Measurements from ENCODE around the gene AKR7A3.
"Not testable (repeated sequence)": the region's sequence is repeated elsewhere in the genome, so short reads cannot be mapped to it uniquely, and the experiment has no call there.

AKR7A3 gene

GRCh38 chr1:19317126-19317910 is 28.7 kb upstream of the AKR7A3 start:
- no peak for DNase-seq

DNA sequence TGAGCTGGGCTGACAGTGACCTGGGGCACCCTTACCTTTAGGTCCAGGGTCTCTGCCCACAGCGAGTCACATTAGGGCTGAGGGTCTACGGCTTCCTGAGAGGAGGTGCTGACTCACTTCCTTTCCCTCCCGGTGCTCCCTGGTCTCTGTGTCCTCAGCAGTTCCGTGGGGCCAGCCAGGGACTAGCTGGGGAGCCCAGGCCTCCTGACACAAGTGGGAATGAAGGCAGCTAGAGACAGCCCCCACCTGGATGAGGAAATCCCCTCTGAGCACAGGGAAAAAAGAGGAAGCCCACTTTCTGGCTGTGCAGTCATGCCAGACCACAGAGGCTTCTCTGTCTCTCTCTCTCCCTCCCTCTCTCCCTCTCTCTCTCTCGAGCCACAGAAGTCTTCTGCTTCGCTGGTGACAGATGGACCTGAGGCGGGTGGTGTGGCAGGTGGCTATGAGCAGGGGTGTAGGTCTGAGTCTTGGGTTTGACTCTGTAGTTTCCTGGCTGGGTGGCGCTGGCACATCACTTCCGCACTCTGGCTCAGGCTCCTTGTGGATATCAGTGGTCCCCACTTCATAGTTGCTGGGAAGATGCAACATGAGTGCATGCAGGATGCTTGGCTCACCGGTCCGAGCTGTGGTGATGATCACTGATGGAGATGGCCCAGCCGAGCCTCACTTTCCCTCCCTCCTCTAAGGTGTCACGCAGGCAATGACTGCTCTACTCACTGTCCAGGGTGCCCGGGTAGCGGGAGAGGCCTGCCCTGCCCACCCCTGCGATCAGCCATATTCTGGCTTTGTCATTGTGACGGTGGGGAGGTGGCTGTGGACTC is 27.0 kb upstream of the AKR7A3 start:
- DNase-seq = no peak

DNA sequence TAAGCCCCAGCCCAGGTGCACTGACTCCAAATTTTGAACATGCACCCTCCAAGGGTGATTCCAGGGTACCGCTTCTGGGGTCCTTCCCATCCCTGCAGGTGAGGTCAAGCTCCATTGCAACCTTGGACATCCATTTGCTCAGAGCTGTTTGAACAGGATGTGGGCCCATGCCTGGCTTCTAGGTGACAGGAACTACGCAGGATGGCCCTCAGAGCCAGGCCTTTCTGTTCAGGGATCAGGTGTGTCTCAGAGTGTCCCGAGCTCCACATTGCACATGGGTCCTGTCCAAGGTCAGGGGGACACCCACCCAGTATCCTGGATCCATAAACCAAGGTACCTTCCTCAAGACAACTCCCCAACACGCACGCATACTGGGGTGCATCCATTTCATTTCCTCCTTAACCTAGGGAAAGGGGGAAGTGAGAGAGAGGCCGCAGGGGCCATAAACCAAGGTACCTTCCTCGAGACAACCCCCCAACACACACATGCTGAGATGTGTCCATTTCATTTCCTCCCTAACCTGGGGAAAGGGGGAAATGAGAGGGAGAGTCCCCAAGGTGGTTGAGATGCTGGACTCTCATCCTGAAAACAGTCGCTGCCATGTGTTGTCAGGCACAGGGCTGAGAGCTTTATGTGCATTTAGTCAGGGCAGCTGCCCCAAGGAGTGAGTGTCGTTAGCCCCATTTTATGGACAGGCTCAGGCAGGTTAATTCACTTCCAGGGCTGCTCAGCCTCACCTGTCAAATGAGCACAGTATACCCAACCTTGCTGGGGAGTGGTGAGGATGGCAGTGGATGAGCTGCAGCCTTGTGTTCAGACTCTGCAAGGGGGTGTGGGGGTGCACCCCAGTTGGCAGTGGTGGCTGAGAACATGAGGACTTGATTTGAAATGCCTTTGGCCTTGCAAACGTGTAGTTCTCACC is 25.7 kb upstream of the AKR7A3 start:
- DNase-seq = no peak

DNA sequence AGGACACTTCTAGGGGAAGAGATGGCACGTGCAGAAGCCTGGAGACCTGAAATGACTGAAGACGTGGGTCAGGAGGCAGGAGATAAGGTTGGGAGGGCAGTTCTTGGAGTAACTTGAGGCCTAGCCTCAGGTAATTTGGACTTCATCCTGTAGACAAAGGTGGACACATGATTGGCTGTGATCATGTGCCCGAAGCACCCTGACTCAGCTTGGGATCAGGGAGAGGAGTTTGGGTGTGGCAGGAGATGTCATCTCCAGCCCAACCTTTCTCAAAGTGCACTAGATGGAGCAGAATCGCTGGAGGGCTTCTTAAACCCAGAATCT is 25.0 kb upstream of the AKR7A3 start:
- DNase-seq = no peak

DNA sequence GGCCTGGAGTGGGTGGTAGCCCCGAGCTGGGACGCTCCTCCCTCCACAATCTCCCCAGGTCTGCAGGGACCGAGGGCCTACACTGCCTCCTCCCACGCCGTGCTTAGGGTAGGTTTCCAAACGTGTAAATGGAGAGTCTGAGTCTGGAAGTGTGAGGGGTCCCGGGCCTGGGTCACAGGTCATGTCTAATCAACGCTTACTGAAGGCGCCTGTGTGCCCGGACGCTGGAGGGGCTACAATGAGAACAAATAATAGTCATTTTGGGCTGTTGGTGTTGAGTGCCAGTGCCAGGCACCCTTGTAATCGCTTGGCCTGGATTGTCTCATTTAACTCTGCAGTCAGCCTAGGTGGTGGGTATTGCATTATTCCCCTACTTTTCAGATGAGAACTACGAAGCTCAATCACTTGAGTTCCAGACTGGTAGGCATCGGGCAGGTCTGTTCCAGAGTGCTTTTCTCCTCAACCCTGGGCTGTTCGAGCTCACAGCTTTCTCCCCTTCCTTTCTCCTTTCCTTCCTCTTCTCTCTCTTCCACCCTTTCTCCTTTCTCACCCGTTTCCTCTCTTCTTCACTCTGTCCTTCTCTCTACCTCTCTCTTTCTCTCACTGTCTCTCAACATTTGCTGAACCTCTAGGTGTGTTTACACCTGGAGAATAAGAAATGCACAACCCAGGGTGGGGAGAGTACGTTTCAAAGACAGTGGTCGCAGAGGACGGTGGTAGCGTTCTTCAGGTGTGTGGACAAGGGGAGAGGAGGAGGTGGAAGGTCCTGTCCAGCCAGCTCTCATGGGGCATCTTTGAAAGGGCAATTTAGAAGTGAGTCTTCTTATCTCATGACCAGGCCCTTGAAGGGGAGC is 24.4 kb upstream of the AKR7A3 start:
- no peak for DNase-seq

DNA sequence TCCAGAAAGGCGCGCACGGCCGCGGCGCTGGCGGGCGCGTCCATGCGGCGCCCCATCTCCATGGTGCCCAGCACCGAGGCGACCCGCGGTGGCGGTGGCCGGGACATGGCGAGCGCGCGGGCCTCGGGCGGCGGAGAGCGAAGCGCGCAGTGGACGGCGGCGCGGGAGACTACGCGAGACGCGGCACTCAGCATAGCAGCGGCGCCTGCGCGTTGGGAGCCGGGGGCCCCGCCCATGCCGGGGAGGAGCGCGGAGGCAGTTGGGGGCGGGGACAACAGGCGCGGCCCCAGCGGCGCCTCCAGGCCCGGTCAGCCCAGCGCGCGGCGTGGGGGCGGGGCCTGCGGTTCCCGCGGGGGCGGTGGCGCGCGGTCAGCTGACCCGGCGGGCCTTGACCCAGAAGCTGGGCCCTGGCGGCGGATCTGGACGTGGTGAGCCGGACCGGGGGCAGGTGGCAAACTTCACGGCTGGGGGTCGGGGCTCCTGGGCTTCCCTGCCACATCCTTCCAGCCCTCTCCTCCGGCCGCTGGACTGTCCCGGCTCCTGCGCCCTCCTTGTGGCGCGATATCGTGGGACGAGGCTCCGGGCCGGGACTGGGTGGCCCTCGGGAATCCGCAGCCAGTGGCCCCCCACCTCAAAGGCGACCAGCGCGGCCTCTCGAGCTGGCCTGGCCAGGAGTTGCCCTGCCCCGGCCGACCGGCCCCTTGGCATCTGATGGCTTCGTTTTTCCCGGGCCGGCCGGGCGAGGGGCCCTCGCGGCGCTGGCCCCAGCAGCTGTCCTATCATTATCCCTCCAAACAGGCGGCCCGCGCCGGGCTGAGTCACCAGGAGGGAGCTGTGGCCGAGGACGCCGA is 23.6 kb upstream of the AKR7A3 start, which contains the start of the genes AKR7A2 and SLC66A1:
AKR7A2 (minus strand) TSS at position 214 of the 851 bp plus-strand sequence; CDS start at position 194, 20 bp downstream.
SLC66A1 (plus strand) TSS at position 396 of the 851 bp plus-strand sequence. CDS start 5,352 bp downstream, outside the sequence.
- DNase-seq = peak; percentile 71 to 91 (median 80)

DNA sequence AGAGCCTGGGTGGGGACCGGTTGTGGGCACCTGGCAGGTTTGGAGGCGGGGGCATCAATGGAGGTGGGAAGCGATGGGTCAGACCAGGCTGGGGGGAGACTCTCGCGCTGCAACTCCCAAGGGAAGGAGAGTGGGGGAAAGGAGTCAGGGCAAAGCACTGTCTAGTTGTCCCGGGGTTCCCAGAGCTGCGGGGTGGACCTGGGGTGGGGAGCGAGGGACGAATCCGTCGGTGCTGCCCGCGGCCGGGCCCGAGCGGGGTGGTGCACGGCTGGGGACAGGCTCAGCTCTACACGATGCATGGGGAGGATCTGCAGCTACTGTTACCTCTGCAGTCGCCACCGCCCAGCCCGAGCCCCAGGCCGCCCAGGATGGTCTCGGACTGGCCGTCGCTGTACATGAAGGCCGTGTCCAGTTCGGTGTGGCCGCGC is 22.9 kb upstream of the AKR7A3 start:
- DNase-seq = no peak

GRCh38 chr1:19310720-19311502 is 22.3 kb upstream of the AKR7A3 start:
- DNase-seq = no peak

- no peak for DNase-seq
These were observed 21.5 kb upstream of the AKR7A3 start for GRCh38 chr1:19310061-19310460.

GRCh38 chr1:19309123-19309813 is 20.7 kb upstream of the AKR7A3 start:
- no peak for DNase-seq

GRCh38 chr1:19308509-19308907 is 19.9 kb upstream of the AKR7A3 start:
- no peak for DNase-seq

DNA sequence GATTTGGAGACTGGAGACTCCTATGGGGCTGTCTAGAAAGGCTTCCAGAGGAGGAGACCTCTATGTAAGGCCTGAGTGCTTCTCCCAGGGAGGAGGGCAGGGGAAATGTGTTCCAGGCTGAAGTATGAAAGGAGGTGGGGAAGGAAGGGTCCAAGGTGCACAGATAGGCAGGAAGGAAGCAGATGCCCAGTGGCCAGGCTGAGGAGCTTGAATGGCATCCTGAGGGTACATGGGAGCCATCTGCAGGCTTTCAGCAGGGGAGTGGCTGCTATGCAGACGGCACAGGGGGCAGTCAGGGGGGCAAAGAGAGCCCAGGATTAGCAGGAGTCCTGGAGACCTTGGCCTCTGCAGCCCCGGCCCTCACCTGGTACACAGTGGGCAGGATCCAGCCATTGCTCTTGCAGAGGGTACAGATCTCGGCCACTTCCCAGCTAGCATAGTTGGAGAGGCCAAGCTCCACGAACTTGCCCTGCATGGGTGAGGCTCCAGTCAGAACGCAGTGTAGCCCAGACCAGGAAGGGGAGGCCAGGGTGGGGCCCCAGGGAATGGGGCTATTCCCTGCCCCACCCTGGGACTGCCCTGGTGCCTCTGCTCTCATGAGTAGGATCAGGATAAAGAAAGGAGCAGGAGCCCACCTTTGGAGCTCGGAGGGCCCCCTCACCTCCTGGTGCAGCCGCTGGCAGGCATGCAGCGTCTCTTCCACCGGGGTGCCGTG is 19.4 kb upstream of the AKR7A3 start:
- no peak for DNase-seq

DNA sequence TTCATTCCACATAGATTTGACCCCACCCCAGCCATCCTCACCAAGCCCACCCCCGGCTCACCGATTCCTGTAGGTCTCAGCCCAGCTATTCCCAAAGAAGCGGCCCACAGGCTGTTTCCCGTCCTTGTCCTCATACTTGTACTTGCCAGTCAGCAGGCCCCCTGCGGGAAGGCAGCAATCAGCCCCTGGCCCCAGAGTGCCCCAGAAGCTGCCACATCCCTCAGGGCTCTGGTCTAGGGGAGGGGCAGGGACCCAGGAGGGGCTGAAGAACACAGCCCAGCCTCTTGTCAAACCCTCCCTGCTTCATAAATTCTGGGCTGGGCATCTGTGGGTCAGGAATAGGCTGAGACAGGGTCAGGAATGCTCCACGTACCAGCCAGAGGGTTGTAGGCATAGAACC is 18.4 kb upstream of the AKR7A3 start:
- DNase-seq = no peak

DNA sequence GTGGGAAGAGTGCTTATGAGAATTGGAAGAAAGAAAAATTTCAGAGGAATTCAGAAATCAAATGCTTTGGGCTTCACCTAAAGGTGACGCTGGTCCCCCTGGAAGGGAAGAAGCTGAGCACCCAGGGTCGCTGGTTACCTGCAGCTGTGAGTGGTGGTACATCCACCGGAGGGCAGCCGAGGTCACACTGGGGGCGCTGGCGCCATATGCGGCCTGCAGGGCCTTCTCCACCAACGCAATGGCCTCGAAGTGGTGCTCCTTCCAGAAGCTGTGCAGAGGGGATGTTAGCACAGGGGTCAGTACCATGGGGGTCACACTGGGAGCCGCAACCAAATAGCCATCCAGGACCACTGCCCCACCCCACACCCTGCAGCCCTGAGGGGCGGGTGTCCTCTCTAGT is 17.3 kb upstream of the AKR7A3 start:
- no peak for DNase-seq

- not testable (repeated sequence) for DNase-seq
These were observed 15.5 kb upstream of the AKR7A3 start for GRCh38 chr1:19304081-19304480.

- DNase-seq = no peak
These were observed 11.6 kb upstream of the AKR7A3 start for GRCh38 chr1:19300211-19300610.

- DNase-seq = no peak
These were observed 6.1 kb upstream of the AKR7A3 start for GRCh38 chr1:19294638-19295037.

DNA sequence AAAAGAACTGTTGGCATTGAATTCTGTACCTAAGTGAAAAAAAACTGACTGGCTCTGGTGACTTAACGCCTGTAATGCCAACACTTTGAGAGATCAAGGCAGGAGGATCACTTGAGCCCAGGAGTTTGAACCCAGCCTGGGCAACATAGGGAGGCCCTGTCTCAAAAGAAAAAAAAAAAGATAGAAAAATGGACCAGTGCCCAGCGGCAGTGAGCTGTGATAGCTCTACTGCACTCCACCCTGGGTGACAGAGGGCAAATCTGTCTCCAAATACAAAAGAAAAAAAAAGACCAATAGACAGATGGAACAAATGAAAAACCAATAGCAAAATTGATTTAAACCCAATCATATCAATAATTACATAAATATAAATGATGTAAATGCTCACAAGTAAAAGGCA is 674 bp upstream of the AKR7A3 start:
- no peak for DNase-seq

All from T-helper 2 cell (primary cell).